IMR-90 (cell line): Measurements from ENCODE around the gene C19orf85. TPM values are rescaled to one million over a fixed set of nuclear protein-coding genes. Genes with fewer than 3 reads are reported as not detected.

ENCODE experiments used
- RCOR1 ChIP-seq: IDR thresholded peaks from 2 replicates; pipeline ENCODE4 v1.6.1; 2012; ENCODE audit warnings: mild to moderate bottlenecking, low read length, improper control_type of control experiment; ENCODE audit not compliant: insufficient replicate concordance
- RFX5 ChIP-seq: IDR thresholded peaks from 2 replicates; pipeline ENCODE4 v1.8.0; 2012; ENCODE audit warnings: low read depth, mild to moderate bottlenecking, low read length, moderate library complexity
- polyA plus RNA-seq, 3 experiments: library from polyadenylated mRNA; depleted of rRNA; stranded (reverse); fragments of >200 nt; gene quantifications; 2 replicates each; pipeline ENCODE4 v1.2.3, GENCODE V29; 2012; ENCODE audit warnings: low replicate concordance in 1 of 3
- total RNA-seq: library from RNA; depleted of rRNA; stranded (reverse); fragments of >200 nt; gene quantifications from 2 replicates; pipeline ENCODE4 v1.2.3, GENCODE V29; 2012
- TF ChIP-seq, protein P1 (sequence below): fragments of 150-350 bp; IDR thresholded peaks from 2 replicates; pipeline ENCODE4 v1.6.1; 2017; ENCODE audit warnings: mild to moderate bottlenecking, antibody characterized with exemption, low read length, low read depth
- TF ChIP-seq, protein P2 (sequence below): fragments of 150-350 bp; IDR thresholded peaks from 2 replicates; pipeline ENCODE4 v1.6.1; 2016; ENCODE audit warnings: low read depth, mild to moderate bottlenecking, low read length, moderate library complexity, borderline replicate concordance

Gene C19orf85
- total and polyA plus RNA-seq, 2 of the 4 experiments (the other 2 are of a cell fraction) = not detected

DNA sequence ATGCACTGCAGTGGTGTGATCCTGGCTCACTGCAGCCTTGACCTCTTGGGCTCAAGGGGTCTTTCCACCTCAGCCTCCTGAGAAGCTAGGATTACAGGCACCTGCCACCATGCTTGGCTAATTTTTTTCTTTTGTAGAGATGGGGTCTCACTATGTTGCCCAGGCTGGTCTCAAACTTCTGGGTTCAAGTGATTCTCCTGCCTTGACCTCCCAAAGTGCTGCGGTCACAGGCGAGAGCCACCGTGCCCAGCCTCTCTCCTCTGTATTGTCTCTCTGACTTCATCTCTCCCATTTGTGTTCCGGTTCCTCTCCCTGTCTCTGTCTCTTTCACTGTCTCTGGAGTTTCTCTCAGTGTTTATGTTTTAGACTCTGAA, 1.7 kb upstream of the C19orf85 start (continued):
- TF ChIP-seq, protein P1, sequence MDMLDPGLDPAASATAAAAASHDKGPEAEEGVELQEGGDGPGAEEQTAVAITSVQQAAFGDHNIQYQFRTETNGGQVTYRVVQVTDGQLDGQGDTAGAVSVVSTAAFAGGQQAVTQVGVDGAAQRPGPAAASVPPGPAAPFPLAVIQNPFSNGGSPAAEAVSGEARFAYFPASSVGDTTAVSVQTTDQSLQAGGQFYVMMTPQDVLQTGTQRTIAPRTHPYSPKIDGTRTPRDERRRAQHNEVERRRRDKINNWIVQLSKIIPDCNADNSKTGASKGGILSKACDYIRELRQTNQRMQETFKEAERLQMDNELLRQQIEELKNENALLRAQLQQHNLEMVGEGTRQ = no peak
- no peak for TF ChIP-seq RFX5
- no peak for TF ChIP-seq RCOR1
- TF ChIP-seq, protein P2, sequence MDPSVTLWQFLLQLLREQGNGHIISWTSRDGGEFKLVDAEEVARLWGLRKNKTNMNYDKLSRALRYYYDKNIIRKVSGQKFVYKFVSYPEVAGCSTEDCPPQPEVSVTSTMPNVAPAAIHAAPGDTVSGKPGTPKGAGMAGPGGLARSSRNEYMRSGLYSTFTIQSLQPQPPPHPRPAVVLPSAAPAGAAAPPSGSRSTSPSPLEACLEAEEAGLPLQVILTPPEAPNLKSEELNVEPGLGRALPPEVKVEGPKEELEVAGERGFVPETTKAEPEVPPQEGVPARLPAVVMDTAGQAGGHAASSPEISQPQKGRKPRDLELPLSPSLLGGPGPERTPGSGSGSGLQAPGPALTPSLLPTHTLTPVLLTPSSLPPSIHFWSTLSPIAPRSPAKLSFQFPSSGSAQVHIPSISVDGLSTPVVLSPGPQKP = no peak
